Naive thymus-derived CD4-positive, alpha-beta T cell (primary cell): Measurements from ENCODE around the gene RGL3. TPM values are rescaled to one million over a fixed set of nuclear protein-coding genes. Genes with fewer than 3 reads are reported as not detected.

ENCODE experiments used
- polyA plus RNA-seq, 2 donors: library from polyadenylated mRNA; unstranded; fragments of 300-500 nt; fragmentation: Illumina TruSeq; gene quantifications; one replicate each; pipeline ENCODE4 v1.2.3, GENCODE V29; 2021
- total RNA-seq, 6 experiments: library from RNA in 5 of 6; stranded (reverse) in 5 of 6; gene quantifications; 1 replicate in 5 of 6; 2 replicates in 1 of 6; pipeline ENCODE4 v1.2.3 and lab custom pipeline; 2021 to 2026

Gene RGL3
- total and polyA plus RNA-seq, 7 experiments from 2014 or later = not detected

Other genes with a start within 250 kb of the RGL3 start
- gene KANK2, start 221.8 kb downstream of the RGL3 start, total RNA-seq = 1 to 10 TPM in 1 of 5 experiments, under 1 TPM in 4; 0.32 to 2.9 (median 0.53) TPM
- gene KANK2, start 221.8 kb downstream of the RGL3 start, polyA plus RNA-seq = not detected
- gene ANGPTL8, start 179.7 kb downstream of the RGL3 start, total RNA-seq = not detected
- gene ANGPTL8, start 179.7 kb downstream of the RGL3 start, polyA plus RNA-seq = not detected
- 1 to 10 TPM in 2 of 5 experiments, under 1 TPM in 1, not detected in 2; 0.73 to 5.2 (median 1.5) TPM for gene DOCK6, start 156.8 kb downstream of the RGL3 start, total RNA-seq
- not detected for gene DOCK6, start 156.8 kb downstream of the RGL3 start, polyA plus RNA-seq
- gene TSPAN16, start 123.2 kb downstream of the RGL3 start, total RNA-seq = not detected
- gene TSPAN16, start 123.2 kb downstream of the RGL3 start, polyA plus RNA-seq = not detected
- gene RAB3D, start 79.7 kb downstream of the RGL3 start, total RNA-seq = 10 to 100 TPM in 2 of 5 experiments, 1 to 10 TPM in 3; 7.4 to 38.2 (median 8.8) TPM
- 1 to 10 TPM; 1.4 to 2.3 TPM for gene RAB3D, start 79.7 kb downstream of the RGL3 start, polyA plus RNA-seq
- gene TMEM205, start 73.0 kb downstream of the RGL3 start, total RNA-seq = 10 to 100 TPM; 19.5 to 36.7 (median 29.5) TPM
- gene TMEM205, start 73.0 kb downstream of the RGL3 start, polyA plus RNA-seq = 10 to 100 TPM; 66.7 to 81.0 TPM
- 10 to 100 TPM; 17.6 to 87.4 (median 84.3) TPM for gene CCDC159, start 72.8 kb downstream of the RGL3 start, total RNA-seq
- gene CCDC159, start 72.8 kb downstream of the RGL3 start, polyA plus RNA-seq = 10 to 100 TPM in 1 of 2 donors, 1 to 10 TPM in 1; 10.0 to 19.6 TPM
- 10 to 100 TPM in 4 of 5 experiments, 1 to 10 TPM in 1; 2.6 to 31.0 (median 13.7) TPM for gene PLPPR2, start 63.9 kb downstream of the RGL3 start, total RNA-seq
- 1 to 10 TPM in 1 of 2 donors, under 1 TPM in 1; 0.92 to 1.0 TPM for gene PLPPR2, start 63.9 kb downstream of the RGL3 start, polyA plus RNA-seq
- 1 to 10 TPM; 3.4 to 4.2 (median 4.0) TPM for gene SWSAP1, start 44.6 kb downstream of the RGL3 start, total RNA-seq
- gene SWSAP1, start 44.6 kb downstream of the RGL3 start, polyA plus RNA-seq = 1 to 10 TPM; 5.9 to 7.3 TPM
- gene EPOR, start 35.0 kb downstream of the RGL3 start, total RNA-seq = 1 to 10 TPM; 5.1 to 9.5 (median 8.4) TPM
- 10 to 100 TPM in 1 of 2 donors, 1 to 10 TPM in 1; 5.9 to 14.8 TPM for gene EPOR, start 35.0 kb downstream of the RGL3 start, polyA plus RNA-seq
- not detected for gene ODAD3, start 15.8 kb upstream of the RGL3 start, total RNA-seq
- not detected for gene ODAD3, start 15.8 kb upstream of the RGL3 start, polyA plus RNA-seq
- gene PRKCSH, start 16.3 kb upstream of the RGL3 start, total RNA-seq = 100 to 1,000 TPM; 254 to 332 (median 288) TPM
- 10 to 100 TPM; 30.6 to 53.9 TPM for gene PRKCSH, start 16.3 kb upstream of the RGL3 start, polyA plus RNA-seq
- gene ELAVL3, start 61.7 kb upstream of the RGL3 start, total RNA-seq = under 1 TPM in 1 of 5 experiments, not detected in 4; 0.19 TPM
- not detected for gene ELAVL3, start 61.7 kb upstream of the RGL3 start, polyA plus RNA-seq
- gene ZNF653, start 86.5 kb upstream of the RGL3 start, total RNA-seq = 10 to 100 TPM; 10.0 to 23.9 (median 22.0) TPM
- gene ZNF653, start 86.5 kb upstream of the RGL3 start, polyA plus RNA-seq = 1 to 10 TPM; 1.7 to 4.6 TPM
- gene ECSIT, start 109.8 kb upstream of the RGL3 start, total RNA-seq = 10 to 100 TPM; 25.8 to 50.3 (median 32.5) TPM
- 10 to 100 TPM; 36.0 to 46.2 TPM for gene ECSIT, start 109.8 kb upstream of the RGL3 start, polyA plus RNA-seq
- gene CNN1, start 119.5 kb upstream of the RGL3 start, total RNA-seq = not detected
- not detected for gene CNN1, start 119.5 kb upstream of the RGL3 start, polyA plus RNA-seq
- 10 to 100 TPM; 34.0 to 59.8 (median 41.9) TPM for gene ELOF1, start 139.9 kb upstream of the RGL3 start, total RNA-seq
- gene ELOF1, start 139.9 kb upstream of the RGL3 start, polyA plus RNA-seq = 10 to 100 TPM; 80.0 to 95.5 TPM
- gene ACP5, start 158.3 kb upstream of the RGL3 start, total RNA-seq = 10 to 100 TPM; 17.4 to 29.6 (median 23.9) TPM
- 10 to 100 TPM; 14.7 to 21.5 TPM for gene ACP5, start 158.3 kb upstream of the RGL3 start, polyA plus RNA-seq
- 10 to 100 TPM in 3 of 5 experiments, 1 to 10 TPM in 2; 5.2 to 15.4 (median 12.3) TPM for gene ZNF627, start 178.2 kb upstream of the RGL3 start, total RNA-seq
- 10 to 100 TPM; 10.7 to 12.3 TPM for gene ZNF627, start 178.2 kb upstream of the RGL3 start, polyA plus RNA-seq